ENCODE results near the gene ORMDL1. TPM values are rescaled to one million over a fixed set of nuclear protein-coding genes. Genes with fewer than 3 reads are reported as not detected.

ORMDL1 gene
- total and polyA plus RNA-seq, 3 donors from 2014 or later, result 91.0 to 158 (median 122) TPM

DNA sequence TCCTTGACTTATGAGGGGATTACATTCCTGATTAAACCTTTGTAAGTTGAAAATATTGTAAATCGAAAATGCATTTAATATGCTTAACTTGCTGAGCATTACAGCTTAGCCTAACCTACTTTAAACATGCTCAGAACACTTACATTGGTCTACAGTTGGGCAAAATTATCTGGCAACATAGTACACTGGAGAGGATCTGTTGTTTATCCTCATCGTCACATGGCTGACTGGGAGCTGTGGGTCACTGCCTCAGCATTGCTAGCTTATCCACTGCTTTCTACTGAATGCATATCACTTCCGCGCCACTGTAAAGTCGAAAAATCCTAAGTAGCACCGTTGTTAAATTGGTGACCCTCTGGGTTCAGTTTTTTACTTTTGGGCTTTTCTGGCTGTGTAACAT lies 13.8 kb upstream of the ORMDL1 start:
- TF ChIP-seq POLR2A (IDR thresholded peaks at IDR 0.05), result no peak
- no peak for TF ChIP-seq CTCF (IDR thresholded peaks at IDR 0.05)
- Histone ChIP-seq H3K36me3 (ENCODE audit: low read depth, missing control alignments) (no peaks in the 10 kb centered on the region), H3K4me3 (no peak overlapping the region), H3K9me3 (no peaks in the 10 kb centered on the region), H3K4me1 (peaks cover 11% of the 10 kb centered on the region), H3K27me3 (no peaks in the 10 kb centered on the region), H3K27ac (peak overlapping the region; percentile 60 to 61)
- WGBS, 2 donors, result 64 to 74% methylated on average over 6 of the region's 6 CpGs
- intact Hi-C loops (cut with DNase I; ENCODE audit: low total_unique reads), result no loop called here
- DNase-seq, result no peak

GRCh38 chr2:189794310-189794709 lies 10.2 kb upstream of the ORMDL1 start:
- intact Hi-C loops (cut with DNase I; ENCODE audit: low total_unique reads), result no loop called here
- H3K27ac ChIP-seq, result no peak overlapping the region
- DNase-seq, result no peak
- no peak for TF ChIP-seq CTCF (IDR thresholded peaks at IDR 0.05)
- no peak for TF ChIP-seq POLR2A (IDR thresholded peaks at IDR 0.05)
- no peaks in the 10 kb centered on the region for H3K9me3 ChIP-seq
- peaks cover 11% of the 10 kb centered on the region for H3K4me1 ChIP-seq
- H3K36me3 ChIP-seq (ENCODE audit: low read depth, missing control alignments), result no peaks in the 10 kb centered on the region
- H3K27me3 ChIP-seq, result no peaks in the 10 kb centered on the region
- 93 to 100% methylated on average over 1 of the region's 1 CpG for WGBS, 2 donors
- H3K4me3 ChIP-seq, result no peak overlapping the region

GRCh38 chr2:189791338-189792042 lies 7.4 kb upstream of the ORMDL1 start:
- 78 to 83% methylated on average over 12 of the region's 12 CpGs for WGBS, 2 donors
- H3K27ac ChIP-seq, result peak overlapping the region in 1 of 2 donors; percentile 47
- no peak overlapping the region for H3K4me3 ChIP-seq
- intact Hi-C loops (cut with DNase I; ENCODE audit: low total_unique reads), result no loop called here
- no peaks in the 10 kb centered on the region for H3K27me3 ChIP-seq
- H3K36me3 ChIP-seq (ENCODE audit: low read depth, missing control alignments), result no peaks in the 10 kb centered on the region
- H3K9me3 ChIP-seq, result no peaks in the 10 kb centered on the region
- no peak for DNase-seq
- no peaks in the 10 kb centered on the region for H3K4me1 ChIP-seq
- TF ChIP-seq CTCF (IDR thresholded peaks at IDR 0.05), result no peak
- no peak for TF ChIP-seq POLR2A (IDR thresholded peaks at IDR 0.05)

GRCh38 chr2:189783451-189783926 lies 650 bp downstream of the ORMDL1 start:
- H3K4me1 ChIP-seq, result no peaks in the 10 kb centered on the region
- WGBS, 2 donors, result 1% methylated on average over 9 to 17 of the region's 17 CpGs
- peak overlapping the region; percentile 96 to 97 for H3K27ac ChIP-seq
- no peak for DNase-seq
- TF ChIP-seq POLR2A (IDR thresholded peaks at IDR 0.05) (no peak), CTCF (IDR thresholded peaks at IDR 0.05) (no peak)
- no peaks in the 10 kb centered on the region for H3K36me3 ChIP-seq (ENCODE audit: low read depth, missing control alignments)
- peak overlapping the region; percentile 88 to 95 for H3K4me3 ChIP-seq
- no peaks in the 10 kb centered on the region for H3K9me3 ChIP-seq
- no peaks in the 10 kb centered on the region for H3K27me3 ChIP-seq
- intact Hi-C loops (cut with DNase I; ENCODE audit: low total_unique reads), result no loop called here

DNA sequence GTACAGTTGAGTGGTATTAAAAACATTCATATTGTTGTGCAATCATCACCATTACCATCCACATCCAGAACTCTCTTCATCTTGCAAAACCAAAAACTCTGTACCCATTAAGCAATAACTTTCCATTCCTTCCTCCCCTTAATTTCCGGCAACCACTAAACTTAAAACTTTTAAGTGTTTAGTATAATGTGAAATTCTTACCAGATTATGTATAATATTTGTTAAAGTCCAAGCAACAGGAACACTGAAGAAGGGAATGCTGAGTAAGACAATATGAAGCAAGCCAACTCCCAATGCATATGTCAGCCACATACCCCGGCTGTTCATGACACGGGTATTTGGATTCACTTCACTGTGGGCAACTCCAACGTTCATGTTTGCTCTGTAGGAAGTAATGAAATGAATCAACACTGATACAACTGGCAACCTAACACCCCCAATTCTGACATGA lies 1.9 kb downstream of the ORMDL1 start:
- WGBS, 2 donors, result 51 to 53% methylated on average over 4 of the region's 4 CpGs
- TF ChIP-seq POLR2A (IDR thresholded peaks at IDR 0.05), result no peak
- no peak for TF ChIP-seq CTCF (IDR thresholded peaks at IDR 0.05)
- Histone ChIP-seq H3K4me1 (no peaks in the 10 kb centered on the region), H3K27ac (no peak overlapping the region), H3K9me3 (no peaks in the 10 kb centered on the region), H3K36me3 (ENCODE audit: low read depth, missing control alignments) (no peaks in the 10 kb centered on the region), H3K4me3 (no peak overlapping the region), H3K27me3 (no peaks in the 10 kb centered on the region)
- no peak for DNase-seq
- intact Hi-C loops (cut with DNase I; ENCODE audit: low total_unique reads), result no loop called here

Data from testis (tissue), 3 donors.